HepG2 (cell line): ENCODE data around the gene MED12L. TPM values are rescaled to one million over a fixed set of nuclear protein-coding genes. Genes with fewer than 3 reads are reported as not detected.
"Not testable (repeated sequence)": the region's sequence is repeated elsewhere in the genome, so short reads cannot be mapped to it uniquely, and the experiment has no call there.

Experiments used
- ATAC-seq: fragments of 200-7000 bp; cut with Tn5 transposase; 3 replicates; pipeline ENCODE4 v1.9.1; 2020; ENCODE audit warnings: mild to moderate bottlenecking, moderate library complexity
- BruUV-seq: library from RNA; stranded (reverse); fragments of 400-500 nt; replicated peaks from 2 replicates; lab custom pipeline; 2021; lab: Mats Ljungman, UMichigan
- CTCF ChIA-PET: fragments of 300-600 bp; formaldehyde crosslinking; extraction: SDS; loops from one replicate; lab custom pipeline; 2021; ENCODE audit warnings: low total read pairs, inconsistent platforms, low intra/inter-chr PET ratio; lab: Yijun Ruan, JAX
- POLR2A ChIA-PET: fragments of 350-600 bp; sonication (Branson Sonifier 250); formaldehyde crosslinking; loops from one replicate; lab custom pipeline; 2020; ENCODE audit warnings: antibody characterized with exemption, inconsistent platforms; lab: Yijun Ruan, JAX
- DNase-seq: peaks from one replicate; pipeline ENCODE4 v3.0.0-alpha.2; 2015; ENCODE audit warnings: low spot score
- FAIRE-seq: peaks from 3 replicates; lab custom pipeline; 2011; peaks lifted over from hg19 to GRCh38; lab: Jason Lieb, UNC
- H2AFZ ChIP-seq: one replicate; pipeline ENCODE4 v1.6.1; 2011; ENCODE audit warnings: low read length, inconsistent platforms
- H3K27ac ChIP-seq: fragments of 300-600 bp; 3 replicates; pipeline ENCODE4 v1.8.0; 2011; ENCODE audit warnings: mixed run types, mild to moderate bottlenecking, mixed read lengths, low read length, inconsistent platforms; ENCODE audit not compliant: insufficient read depth; ENCODE audit errors: extremely low read length
- H3K27me3 ChIP-seq, 2 experiments: fragments of 200-600 bp in 1 of 2; 2 replicates in 1 of 2; 3 replicates in 1 of 2; pipeline versions ENCODE4 v1.6.0 to v1.8.0; 2011; ENCODE audit warnings: low read length in 2 of 2, mild to moderate bottlenecking in 2 of 2, moderate library complexity in 2 of 2, inconsistent platforms in 1 of 2; ENCODE audit not compliant: insufficient read depth in 2 of 2, control insufficient read depth in 1 of 2
- H3K36me3 ChIP-seq, 2 experiments: fragments of 200-600 bp in 1 of 2; replicated peaks in 1 of 2; 2 replicates in 1 of 2; 3 replicates in 1 of 2; pipeline versions ENCODE4 v1.5.1 to v1.8.0; 2011; ENCODE audit warnings: low read length in 2 of 2, inconsistent platforms in 1 of 2; ENCODE audit not compliant: insufficient read depth in 2 of 2, control insufficient read depth in 1 of 2
- H3K4me1 ChIP-seq: 2 replicates; pipeline ENCODE4 v1.5.1; 2012; ENCODE audit warnings: low read length, inconsistent platforms; ENCODE audit not compliant: insufficient read depth
- H3K4me2 ChIP-seq: 2 replicates; pipeline ENCODE4 v1.6.0; 2011; ENCODE audit warnings: low read depth, low read length, inconsistent platforms
- H3K4me3 ChIP-seq, 3 experiments: fragments of 200-600 bp in 1 of 3; sonication (generic), shearing (Covaris generic) in 1 of 3; replicated peaks in 1 of 3; 2 replicates each; pipeline ENCODE4 v1.5.1; 2011 to 2016; ENCODE audit warnings: low read length in 3 of 3, inconsistent platforms in 2 of 3, low read depth in 2 of 3, mild to moderate bottlenecking in 2 of 3, control low read depth in 1 of 3, mixed read lengths in 1 of 3; ENCODE audit not compliant: insufficient read depth in 1 of 3
- H3K79me2 ChIP-seq: one replicate; pipeline ENCODE4 v1.6.1; 2011; ENCODE audit warnings: low read length, inconsistent platforms; ENCODE audit not compliant: insufficient read depth
- H3K9ac ChIP-seq: 2 replicates; pipeline ENCODE4 v1.6.0; 2011; ENCODE audit warnings: mild to moderate bottlenecking, low read depth, low read length, inconsistent platforms; ENCODE audit not compliant: insufficient read depth
- H3K9me3 ChIP-seq: 2 replicates; pipeline ENCODE4 v1.5.1; 2012; ENCODE audit warnings: mild to moderate bottlenecking, low read length
- H4K20me1 ChIP-seq: 2 replicates; pipeline ENCODE4 v1.6.0; 2011; ENCODE audit warnings: inconsistent platforms, mild to moderate bottlenecking, low read length, moderate library complexity; ENCODE audit not compliant: insufficient read depth
- BRCA1 ChIP-seq: sonication (generic); formaldehyde crosslinking; IDR thresholded peaks from 2 replicates; pipeline ENCODE4 v1.4.0; 2020; ENCODE audit warnings: missing genetic modification reagents
- ZFP36 ChIP-seq: fragments of 150-350 bp; IDR thresholded peaks from 2 replicates; pipeline ENCODE4 v1.6.1; 2018; ENCODE audit warnings: borderline replicate concordance, low read length, low read depth; ENCODE audit not compliant: partially characterized antibody
- ZNF33A ChIP-seq: sonication (generic); formaldehyde crosslinking; IDR thresholded peaks from 2 replicates; pipeline ENCODE4 v1.5.1; 2020; ENCODE audit warnings: missing genetic modification reagents, mild to moderate bottlenecking, moderate library complexity, borderline replicate concordance
- ZNF660 ChIP-seq: sonication (generic); formaldehyde crosslinking; IDR thresholded peaks from 2 replicates; pipeline ENCODE4 v1.5.1; 2020; ENCODE audit warnings: mild to moderate bottlenecking, low read depth, missing genetic modification reagents, borderline replicate concordance
- ZNF7 ChIP-seq: IDR thresholded peaks from 2 replicates; pipeline ENCODE4 v1.6.1; 2016; ENCODE audit warnings: missing biosample characterization, missing genetic modification reagents
- whole genome bisulfite sequencing: methylation state at CpG from one replicate; pipeline ENCODE4 v1.1.6; 2017; ENCODE audit warnings: low lambda C conversion rate; 5-methylcytosine and 5-hydroxymethylcytosine counted together
- in situ Hi-C: cut with HindIII; loops from 2 replicates; pipeline ENCODE4 v1.10.0; 2017; ENCODE audit warnings: low pct_unique_long_range_greater_than_20kb; ENCODE audit not compliant: extremely low pct_ligation_motif_present
- intact Hi-C: fragments of 100-400 bp; cut with micrococcal nuclease; formaldehyde crosslinking; loops from one replicate; pipeline ENCODE4 v1.10.0; 2022; ENCODE audit not compliant: unreplicated experiment
- polyA plus RNA-seq, 8 experiments: library from polyadenylated mRNA; depleted of rRNA in 3 of 8; stranded (reverse) in 7 of 8; unstranded in 1 of 8; fragments of >200 nt; fragmentation: Illumina TruSeq in 4 of 8; extraction: Trizol in 4 of 8; gene quantifications; 2 replicates each; pipeline versions ENCODE4 v1.2.1 to v1.2.3, GENCODE V29; 2011 to 2016; ENCODE audit warnings: low read depth in 4 of 8, missing spikeins in 1 of 8, mixed read lengths in 1 of 8; ENCODE audit not compliant: insufficient read depth in 1 of 8
- total RNA-seq, 5 experiments: library from RNA; depleted of rRNA; stranded (reverse); fragments of >200 nt; fragmentation: Illumina TruSeq; extraction: Trizol; gene quantifications; 2 replicates each; pipeline ENCODE4 v1.2.3, GENCODE V29; 2016; ENCODE audit warnings: low read depth in 1 of 5
- TF ChIP-seq, protein P1 (sequence below): sonication (generic); formaldehyde crosslinking; IDR thresholded peaks from 2 replicates; pipeline ENCODE4 v1.8.0; 2022; ENCODE audit warnings: missing genetic modification reagents, mild to moderate bottlenecking, moderate library complexity, borderline replicate concordance
- TF ChIP-seq, protein P2 (sequence below): sonication (generic); formaldehyde crosslinking; IDR thresholded peaks from 2 replicates; pipeline ENCODE4 v1.5.1; 2020; ENCODE audit warnings: missing genetic modification reagents, mild to moderate bottlenecking, borderline replicate concordance

MED12L gene
- total and polyA plus RNA-seq, 2 of the 13 experiments (the other 11 are each of a cell fraction or from before 2014, with no cell fraction given): 0.07 to 0.64 TPM

DNA sequence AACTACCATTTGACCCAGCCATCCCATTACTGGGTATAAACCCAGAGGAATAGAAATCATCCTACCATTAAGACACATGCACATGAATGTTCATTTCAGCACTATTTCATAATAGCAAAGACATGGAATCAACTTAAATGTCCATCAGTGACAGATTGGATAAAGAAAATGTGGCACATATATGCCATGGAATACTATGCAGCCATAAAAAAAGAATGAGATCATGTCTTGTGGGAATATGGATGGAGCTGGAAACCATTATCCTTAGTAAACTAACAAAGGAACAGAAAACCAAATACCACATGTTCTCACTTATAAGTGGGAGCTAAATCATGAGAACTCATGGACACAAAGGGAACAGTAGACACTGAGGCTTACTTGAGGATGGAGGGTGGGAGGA, 146.9 kb downstream of the MED12L start:
- H3K4me1 ChIP-seq: peaks cover 15% of the 10 kb centered on the region
- H3K27me3 ChIP-seq, FAIRE-seq, H4K20me1 ChIP-seq, BruUV-seq, in situ Hi-C loops, DNase-seq, intact Hi-C loops, H2AFZ ChIP-seq, ATAC-seq, H3K4me3 ChIP-seq, H3K9me3 ChIP-seq, H3K36me3 ChIP-seq, H3K27ac ChIP-seq, H3K4me2 ChIP-seq, H3K79me2 ChIP-seq, H3K9ac ChIP-seq, CTCF ChIA-PET, POLR2A ChIA-PET: not testable (repeated sequence)

DNA sequence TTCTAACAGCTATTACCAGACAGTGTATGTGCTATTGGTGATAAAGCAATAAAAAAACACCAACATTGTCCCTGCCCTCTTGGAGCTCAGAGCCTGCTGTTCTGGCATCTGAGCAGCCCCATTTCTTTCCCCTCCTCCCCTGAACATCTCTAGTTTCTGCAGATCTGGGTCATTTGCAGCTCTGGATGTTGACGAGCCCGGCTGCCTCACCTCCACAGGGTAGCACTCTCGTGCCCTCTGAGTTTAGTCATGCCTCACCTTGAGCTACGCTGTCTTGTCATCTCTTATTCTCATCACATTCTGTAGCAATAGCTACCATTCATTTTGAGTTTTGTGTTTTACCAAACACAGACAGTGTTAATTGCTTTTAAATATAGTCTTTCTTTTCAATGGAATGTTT, 147.5 kb downstream of the MED12L start:
- no TSS peak for BruUV-seq
- 35% methylated on average over 4 of the region's 4 CpGs for WGBS
- TF ChIP-seq BRCA1 (CRISPR knock-in tag) (no peak), ZNF7 (CRISPR knock-in tag) (no peak)
- TF ChIP-seq, all 625 proteins: peak for 0
- Histone ChIP-seq H3K36me3 (no peaks in the 10 kb centered on the region), H4K20me1 (no peaks in the 10 kb centered on the region), H3K4me3 (no peak overlapping the region), H3K79me2 (no peaks in the 10 kb centered on the region), H3K27me3 (no peaks in the 10 kb centered on the region; a peak in 1 of 5 replicates), H3K4me2 (no peak overlapping the region), H3K27ac (no peak overlapping the region), H3K4me1 (peaks cover 9% of the 10 kb centered on the region), H2AFZ (no peak overlapping the region), H3K9me3 (no peaks in the 10 kb centered on the region), H3K9ac (no peak overlapping the region)
- ATAC-seq (no peak), DNase-seq (no peak), FAIRE-seq (no peak)
- intact Hi-C loops: no loop called here
- POLR2A ChIA-PET: no interaction called here
- CTCF ChIA-PET: no interaction called here
- in situ Hi-C loops: no loop called here

DNA sequence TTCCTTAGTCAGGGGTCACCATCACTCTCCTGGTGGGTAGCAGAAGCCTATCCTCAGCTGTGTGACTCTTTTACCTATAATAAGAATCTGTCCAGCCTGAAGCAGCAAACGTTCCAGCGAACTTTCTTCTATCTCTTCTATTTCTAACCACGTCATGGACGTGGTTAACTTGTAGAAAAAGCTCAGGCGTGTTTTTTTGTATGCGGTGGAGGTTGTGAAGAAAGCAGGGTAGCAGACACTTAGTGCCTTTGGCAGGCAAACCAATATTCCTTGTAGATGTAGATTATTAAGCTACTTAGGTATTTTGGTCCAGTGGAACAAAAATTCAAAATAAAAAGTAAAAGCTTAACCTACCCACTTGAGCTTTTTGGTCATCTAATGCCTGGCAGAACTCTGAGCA, 149.4 kb downstream of the MED12L start:
- ChIA-PET CTCF (no interaction called here), POLR2A (no interaction called here)
- FAIRE-seq (no peak), DNase-seq (no peak), ATAC-seq (no peak)
- in situ Hi-C loops: no loop called here
- H3K27ac ChIP-seq: no peak overlapping the region
- H3K4me2 ChIP-seq: no peak overlapping the region
- H3K9me3 ChIP-seq: no peaks in the 10 kb centered on the region
- H3K36me3 ChIP-seq: no peaks in the 10 kb centered on the region
- H4K20me1 ChIP-seq: no peaks in the 10 kb centered on the region
- no TSS peak for BruUV-seq
- no peaks in the 10 kb centered on the region for H3K79me2 ChIP-seq
- 31% methylated on average over 6 of the region's 6 CpGs for WGBS
- no peak overlapping the region for H3K9ac ChIP-seq
- H3K4me3 ChIP-seq: no peak overlapping the region
- no peak overlapping the region for H2AFZ ChIP-seq
- intact Hi-C loops: no loop called here
- H3K4me1 ChIP-seq: no peaks in the 10 kb centered on the region
- no peaks in the 10 kb centered on the region; a peak in 1 of 5 replicates for H3K27me3 ChIP-seq
- no peak for TF ChIP-seq ZNF33A (CRISPR knock-in tag)
- no peak for TF ChIP-seq ZNF660 (CRISPR knock-in tag)
- TF ChIP-seq ZFP36: no peak
- TF ChIP-seq, protein P1, sequence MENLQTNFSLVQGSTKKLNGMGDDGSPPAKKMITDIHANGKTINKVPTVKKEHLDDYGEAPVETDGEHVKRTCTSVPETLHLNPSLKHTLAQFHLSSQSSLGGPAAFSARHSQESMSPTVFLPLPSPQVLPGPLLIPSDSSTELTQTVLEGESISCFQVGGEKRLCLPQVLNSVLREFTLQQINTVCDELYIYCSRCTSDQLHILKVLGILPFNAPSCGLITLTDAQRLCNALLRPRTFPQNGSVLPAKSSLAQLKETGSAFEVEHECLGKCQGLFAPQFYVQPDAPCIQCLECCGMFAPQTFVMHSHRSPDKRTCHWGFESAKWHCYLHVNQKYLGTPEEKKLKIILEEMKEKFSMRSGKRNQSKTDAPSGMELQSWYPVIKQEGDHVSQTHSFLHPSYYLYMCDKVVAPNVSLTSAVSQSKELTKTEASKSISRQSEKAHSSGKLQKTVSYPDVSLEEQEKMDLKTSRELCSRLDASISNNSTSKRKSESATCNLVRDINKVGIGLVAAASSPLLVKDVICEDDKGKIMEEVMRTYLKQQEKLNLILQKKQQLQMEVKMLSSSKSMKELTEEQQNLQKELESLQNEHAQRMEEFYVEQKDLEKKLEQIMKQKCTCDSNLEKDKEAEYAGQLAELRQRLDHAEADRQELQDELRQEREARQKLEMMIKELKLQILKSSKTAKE (CRISPR knock-in tag): no peak
- TF ChIP-seq, protein P2, sequence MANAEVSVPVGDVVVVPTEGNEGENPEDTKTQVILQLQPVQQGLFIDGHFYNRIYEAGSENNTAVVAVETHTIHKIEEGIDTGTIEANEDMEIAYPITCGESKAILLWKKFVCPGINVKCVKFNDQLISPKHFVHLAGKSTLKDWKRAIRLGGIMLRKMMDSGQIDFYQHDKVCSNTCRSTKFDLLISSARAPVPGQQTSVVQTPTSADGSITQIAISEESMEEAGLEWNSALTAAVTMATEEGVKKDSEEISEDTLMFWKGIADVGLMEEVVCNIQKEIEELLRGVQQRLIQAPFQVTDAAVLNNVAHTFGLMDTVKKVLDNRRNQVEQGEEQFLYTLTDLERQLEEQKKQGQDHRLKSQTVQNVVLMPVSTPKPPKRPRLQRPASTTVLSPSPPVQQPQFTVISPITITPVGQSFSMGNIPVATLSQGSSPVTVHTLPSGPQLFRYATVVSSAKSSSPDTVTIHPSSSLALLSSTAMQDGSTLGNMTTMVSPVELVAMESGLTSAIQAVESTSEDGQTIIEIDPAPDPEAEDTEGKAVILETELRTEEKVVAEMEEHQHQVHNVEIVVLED (CRISPR knock-in tag): no peak
